GM18498 (cell line): ENCODE data around the gene CCDC170.
"Not testable (repeated sequence)": the region's sequence is repeated elsewhere in the genome, so short reads cannot be mapped to it uniquely, and the experiment has no call there.

Experiments used
- ATAC-seq: cut with Tn5 transposase; IDR thresholded peaks from one replicate; pipeline ENCODE4 v1.9.1; 2021; ENCODE audit warnings: mild to moderate bottlenecking, moderate library complexity; ENCODE audit not compliant: unreplicated experiment

Gene CCDC170

DNA sequence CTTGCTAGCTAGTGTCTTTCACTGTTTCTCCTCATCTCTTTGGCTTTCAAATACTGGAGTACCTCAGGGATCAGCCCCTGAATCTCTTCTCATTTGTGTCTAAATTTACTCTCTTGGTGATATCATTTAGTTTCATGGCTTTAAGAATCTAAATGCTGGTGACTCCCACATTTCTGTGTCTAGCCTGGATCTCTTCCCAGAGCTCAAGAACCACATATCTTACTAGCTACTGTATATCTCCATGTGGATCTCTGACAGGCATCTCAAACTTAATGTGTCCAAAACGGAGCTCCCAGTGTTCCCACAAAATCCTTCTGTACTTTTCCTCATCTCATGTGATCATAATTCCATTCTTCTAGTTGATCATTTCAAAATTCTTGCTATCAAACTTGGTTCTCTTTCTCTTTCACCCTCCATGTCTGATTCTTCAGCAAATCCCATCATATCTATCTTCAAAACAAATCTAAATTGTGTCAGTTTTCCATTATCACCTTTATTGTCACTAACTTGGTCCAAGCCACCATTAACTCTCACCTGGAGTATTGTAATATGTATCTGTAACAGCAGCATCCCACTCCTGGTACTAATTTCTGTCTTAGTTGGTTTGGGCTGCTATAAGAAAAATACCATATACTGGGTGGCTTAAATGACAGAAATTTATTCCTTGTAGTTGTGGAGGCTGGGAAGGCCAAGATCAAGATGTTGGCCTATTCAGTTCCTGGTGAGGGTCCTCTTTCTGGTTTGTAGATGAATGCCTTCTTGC lies 45.9 kb downstream of the CCDC170 start:
- no peak for ATAC-seq

GRCh38 chr6:151544453-151544852 lies 50.6 kb downstream of the CCDC170 start:
- no peak for ATAC-seq

DNA sequence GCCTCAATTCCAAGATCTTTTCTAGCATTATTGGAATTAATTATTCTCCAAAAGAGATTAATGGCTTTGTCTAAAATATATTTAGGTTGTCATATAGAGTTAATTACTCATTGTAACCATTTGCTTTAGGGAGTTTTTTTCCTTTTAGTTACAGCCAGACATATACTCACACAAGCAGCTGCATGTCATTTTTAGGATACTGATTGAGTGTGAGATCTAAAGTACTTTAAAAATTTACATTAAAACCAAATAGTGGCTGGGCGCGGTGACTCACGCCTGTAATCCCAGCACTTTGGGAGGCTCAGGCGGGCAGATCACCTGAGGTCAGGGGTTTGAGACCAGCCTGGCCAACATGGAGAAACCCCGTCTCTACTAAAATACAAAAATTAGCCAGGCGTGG lies 51.1 kb downstream of the CCDC170 start:
- not testable (repeated sequence) for ATAC-seq

DNA sequence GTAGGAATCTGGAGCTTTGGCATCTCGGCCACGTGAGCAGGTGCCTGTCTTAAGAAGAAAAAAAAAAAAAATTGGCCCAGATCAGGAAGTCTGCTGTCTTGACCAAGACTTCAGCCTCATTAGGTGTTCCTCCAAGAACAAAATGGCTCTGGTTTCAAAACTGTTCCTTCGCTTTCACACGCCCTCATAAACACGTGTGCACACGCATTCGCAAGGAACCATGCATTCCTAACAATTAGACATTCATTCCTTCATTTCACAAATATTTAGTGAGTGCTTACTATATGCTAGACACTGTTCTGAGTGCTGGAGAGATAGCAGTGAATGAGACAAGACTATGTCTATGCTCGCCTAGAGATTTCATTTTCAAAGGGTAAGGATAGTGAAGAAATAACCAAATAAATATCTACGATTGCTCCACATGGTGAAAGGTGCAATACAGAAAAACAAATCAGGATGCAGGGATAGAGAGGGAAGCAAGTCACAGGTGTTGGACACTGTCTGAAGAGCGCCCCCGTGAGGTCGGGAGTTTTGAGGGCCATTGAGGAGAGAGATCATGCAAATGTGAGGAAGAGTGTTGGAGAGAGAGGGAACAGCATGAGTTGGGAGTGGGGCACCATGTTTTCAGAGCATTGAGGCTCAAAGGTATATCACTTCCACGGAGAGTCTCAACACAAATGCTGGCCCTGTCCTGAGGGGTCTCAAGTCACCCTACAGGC lies 53.3 kb downstream of the CCDC170 start:
- ATAC-seq, result no peak

DNA sequence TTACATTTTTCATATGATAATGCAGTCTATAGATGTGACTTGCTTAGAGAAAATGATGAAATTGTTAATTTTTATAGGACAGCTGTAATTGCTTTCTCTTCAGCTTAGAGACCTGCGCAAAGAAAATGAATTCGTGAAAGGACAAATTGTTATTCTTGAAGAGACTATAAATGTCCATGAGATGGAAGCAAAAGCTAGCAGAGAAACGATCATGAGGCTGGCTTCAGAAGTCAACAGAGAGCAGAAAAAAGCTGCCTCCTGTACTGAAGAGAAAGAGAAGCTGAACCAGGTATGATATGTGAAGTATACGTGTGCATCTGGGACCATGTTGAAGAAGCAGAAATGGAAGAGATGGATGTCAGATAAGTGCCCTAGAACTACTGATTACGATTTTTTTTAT lies 54.4 kb downstream of the CCDC170 start:
- no peak for ATAC-seq

DNA sequence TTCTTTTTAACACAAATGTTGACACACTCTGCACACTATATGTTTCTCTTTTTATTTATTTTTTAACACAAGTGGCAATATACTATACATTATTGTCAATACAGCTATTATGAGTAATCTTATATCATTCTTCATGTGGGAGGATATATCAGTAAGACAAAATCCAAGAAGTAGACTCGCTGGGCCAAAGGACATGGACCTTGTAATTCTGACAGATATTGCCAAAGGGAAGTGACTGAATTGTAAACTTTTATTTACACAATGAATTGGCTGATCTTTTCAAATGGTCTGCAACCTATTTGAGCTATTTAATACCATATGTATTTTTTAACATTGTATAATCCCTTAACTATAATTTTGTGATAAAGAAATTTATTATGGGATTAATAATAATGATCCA lies 56.0 kb downstream of the CCDC170 start:
- no peak for ATAC-seq

GRCh38 chr6:151550618-151551017 lies 56.8 kb downstream of the CCDC170 start:
- no peak for ATAC-seq

DNA sequence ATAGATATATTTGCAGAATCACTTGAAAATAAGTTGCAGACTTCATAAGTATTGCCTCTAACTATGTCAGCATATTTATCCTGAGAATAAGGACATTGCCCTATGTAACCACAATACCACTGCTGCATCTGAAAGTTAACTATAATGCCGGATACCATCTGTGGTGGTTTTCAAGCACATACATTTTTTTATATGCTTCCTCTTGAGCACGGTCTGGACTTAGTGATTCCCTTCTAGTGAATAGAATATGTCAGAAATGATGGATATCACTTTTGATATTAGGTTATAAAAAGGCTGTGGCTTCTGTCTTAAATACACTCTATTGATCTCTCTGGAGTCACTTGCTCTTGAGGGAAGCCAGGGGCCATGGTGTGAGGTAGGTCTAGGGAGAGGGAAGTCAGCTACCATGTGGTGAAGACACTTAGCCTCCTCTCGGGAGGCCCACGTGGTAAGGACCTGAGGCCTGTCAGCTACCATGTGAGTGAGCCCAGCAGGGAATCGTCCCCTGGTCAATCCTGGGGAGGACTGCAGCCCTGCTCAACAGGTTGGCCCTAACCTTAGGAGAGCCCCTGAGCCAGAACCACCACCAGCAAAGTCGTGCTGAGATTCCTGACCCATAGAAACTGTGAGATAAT lies 57.5 kb downstream of the CCDC170 start:
- ATAC-seq, result peak; percentile 68

GRCh38 chr6:151553416-151554165 lies 59.8 kb downstream of the CCDC170 start:
- ATAC-seq, result peak; percentile 41

DNA sequence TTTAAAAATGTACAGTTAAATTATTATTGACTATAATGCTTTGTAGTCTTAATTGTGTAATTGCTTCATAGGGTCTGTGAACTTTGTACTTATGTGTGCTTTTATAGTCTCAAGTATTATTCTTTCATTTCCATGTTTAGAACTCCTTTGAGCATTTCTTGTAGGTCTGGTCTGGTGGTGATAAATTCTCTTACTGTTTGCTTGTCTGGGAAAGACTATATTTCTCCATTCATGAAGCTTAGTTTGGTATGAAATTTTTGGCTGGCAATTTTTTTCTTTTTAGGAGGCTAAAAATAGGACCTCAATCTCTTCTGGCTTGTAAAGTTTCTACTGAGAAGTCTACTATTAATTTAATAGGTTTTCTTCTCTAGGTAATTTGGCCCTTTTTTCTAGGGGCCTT lies 67.4 kb downstream of the CCDC170 start:
- ATAC-seq, result no peak

DNA sequence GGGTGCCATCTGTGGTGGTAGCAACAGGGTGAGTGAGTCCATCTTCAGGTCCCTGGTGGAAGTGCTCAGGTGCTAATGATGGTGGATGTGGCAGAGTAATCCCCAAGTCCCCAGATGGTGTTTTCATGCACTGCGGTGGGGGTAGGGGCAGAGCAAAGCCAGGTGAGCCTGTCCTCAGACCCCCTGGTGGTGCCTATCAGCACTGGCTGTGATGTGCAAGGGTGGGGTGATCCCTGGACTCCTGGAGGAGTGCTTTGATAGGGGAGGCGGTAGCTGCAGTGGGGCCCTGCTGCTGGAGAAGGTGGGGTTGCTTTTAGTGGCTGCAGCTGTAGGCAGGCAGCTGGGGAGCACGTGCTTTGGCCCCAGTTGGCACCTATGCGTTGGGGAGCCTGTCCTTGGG lies 70.8 kb downstream of the CCDC170 start:
- no peak for ATAC-seq

DNA sequence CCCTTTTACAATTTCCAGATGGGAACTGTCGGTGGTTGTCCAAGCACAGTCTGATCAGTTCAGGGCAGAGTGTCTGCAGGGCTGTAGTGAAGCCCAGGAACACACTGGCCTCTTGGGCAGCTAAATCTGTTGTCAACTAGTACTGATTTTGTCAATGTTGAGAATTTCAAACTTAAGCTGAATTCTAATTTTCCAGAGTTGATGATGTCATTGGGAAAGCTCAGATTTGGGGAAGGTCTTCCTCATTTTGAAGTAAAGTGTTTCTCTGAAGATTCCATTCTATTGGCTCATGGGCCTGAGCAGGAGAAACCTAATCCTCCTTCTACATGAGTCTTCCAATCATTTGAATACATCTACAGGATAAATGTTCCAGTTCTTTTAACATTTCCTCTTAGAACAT lies 72.1 kb downstream of the CCDC170 start:
- ATAC-seq, result no peak

DNA sequence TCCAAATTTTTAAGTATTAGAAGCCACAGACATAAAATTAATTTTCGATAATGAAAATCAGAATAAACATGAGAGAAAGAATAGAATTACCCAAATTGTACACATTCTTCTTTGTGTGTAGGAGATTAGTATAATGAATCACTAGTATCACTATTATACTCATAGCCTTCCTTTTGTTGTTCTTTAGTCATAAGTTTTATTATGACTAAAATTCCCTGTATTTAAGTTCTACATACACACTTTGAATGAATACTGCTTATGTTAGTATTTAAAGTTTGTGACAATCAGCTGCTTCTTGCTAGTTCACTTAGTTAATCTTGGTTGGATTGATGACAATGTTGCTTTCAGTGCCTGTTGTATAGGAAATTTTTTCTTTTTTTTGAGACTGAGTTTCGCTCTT lies 72.7 kb downstream of the CCDC170 start:
- ATAC-seq, result no peak

DNA sequence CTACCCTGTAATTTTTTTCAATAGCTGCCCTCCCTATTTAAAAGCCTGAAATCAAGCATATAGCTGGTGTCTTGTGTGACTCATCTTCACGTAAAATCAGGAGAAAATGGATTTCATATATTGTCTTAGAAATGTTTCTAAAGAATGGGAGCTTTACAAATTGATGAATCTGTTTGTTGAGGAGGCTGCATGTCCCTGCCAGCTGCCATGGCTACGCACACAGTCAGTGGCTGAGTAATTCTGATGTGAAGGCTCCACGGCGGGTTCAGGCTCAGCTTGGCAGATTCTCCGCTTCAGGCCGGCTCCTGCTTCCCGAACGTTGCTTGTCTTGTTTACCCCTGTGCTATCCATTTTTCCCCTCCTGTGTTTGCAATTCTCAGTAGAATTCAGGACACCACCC lies 82.8 kb downstream of the CCDC170 start:
- no peak for ATAC-seq

- ATAC-seq, result no peak
These were observed 83.4 kb downstream of the CCDC170 start for GRCh38 chr6:151577257-151577656.

DNA sequence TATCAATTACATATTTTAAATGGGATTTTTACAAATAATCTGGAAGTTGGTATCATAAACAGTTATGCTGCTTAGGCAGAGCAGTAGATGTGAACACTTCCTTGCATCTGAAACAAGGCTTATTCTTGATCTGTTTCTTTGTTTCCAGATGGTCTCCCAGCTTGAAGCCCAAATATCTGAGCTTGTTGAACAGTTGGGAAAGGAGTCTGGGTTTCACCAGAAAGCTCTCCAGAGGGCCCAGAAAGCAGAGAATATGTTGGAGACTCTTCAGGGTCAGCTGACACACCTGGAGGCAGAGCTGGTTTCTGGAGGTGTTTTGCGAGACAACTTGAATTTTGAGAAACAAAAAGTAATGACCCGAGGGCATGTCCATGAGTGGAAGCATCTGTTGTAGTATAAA lies 91.9 kb downstream of the CCDC170 start:
- ATAC-seq, result no peak

- ATAC-seq, result no peak
These were observed 95.8 kb downstream of the CCDC170 start for GRCh38 chr6:151589667-151590066.

DNA sequence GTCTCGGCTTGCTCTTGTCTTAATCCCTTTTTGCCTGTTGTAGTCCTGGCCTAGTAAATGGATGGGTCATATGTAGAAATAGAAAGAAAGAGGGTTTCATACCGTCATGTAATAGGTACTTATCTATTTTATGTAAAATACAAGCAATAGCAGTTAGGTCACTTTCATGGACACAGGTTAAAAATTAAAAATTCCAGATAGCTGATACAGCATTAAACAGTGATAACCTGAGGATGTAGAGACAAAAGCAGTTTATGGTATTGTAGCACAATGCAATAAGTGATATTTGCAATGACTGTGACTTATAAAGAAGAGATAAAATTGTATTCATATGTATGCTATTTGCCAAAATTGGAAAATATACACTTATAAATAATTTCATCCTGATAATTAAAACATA lies 96.9 kb downstream of the CCDC170 start:
- no peak for ATAC-seq

GRCh38 chr6:151592449-151593159 lies 98.8 kb downstream of the CCDC170 start:
- ATAC-seq, result no peak

DNA sequence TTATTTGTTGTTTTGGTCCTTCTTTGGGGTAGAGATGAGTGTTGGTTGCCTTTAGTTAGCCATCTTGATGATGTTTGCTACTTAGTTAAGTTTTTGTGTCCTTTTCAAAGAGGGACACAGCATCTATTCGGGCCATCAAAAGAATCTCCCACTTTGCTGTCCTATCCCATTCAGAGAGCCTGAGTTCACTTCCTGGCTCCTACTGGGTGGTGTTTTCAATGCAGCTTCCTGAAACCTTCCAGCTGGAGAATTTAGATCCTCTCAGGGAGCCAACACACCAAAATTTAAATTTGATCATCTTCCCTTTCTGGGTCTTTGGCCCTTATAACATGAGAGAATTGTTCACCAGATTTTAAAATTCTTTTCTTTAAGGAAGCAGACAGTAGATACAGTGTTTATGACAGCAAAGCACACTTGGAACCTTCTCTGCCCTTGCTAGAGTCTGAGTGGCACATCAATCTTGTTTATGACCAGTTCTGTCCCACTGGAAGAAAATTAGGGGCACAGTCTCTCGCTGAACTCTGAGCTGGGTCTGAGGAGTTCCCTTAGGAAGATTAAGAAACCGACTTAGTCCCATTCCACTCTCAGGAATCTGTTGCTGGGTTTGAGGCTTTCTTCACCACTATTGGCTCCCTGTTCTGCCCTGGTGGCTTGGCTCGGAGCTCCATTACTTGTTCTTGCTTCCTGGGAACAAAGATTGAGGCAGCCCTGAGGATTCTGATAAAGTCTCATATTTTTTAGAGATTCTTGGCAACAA lies 115.5 kb downstream of the CCDC170 start:
- no peak for ATAC-seq
